ENCODE measurements around the gene NUP160.

The NUP160 gene

GRCh38 chr11:47857892-47858543 is 9.9 kb upstream of the NUP160 start:
- FAIRE-seq (peak; percentile 50), DNase-seq (ENCODE audit: insufficient read length) (no peak)
- TF ChIP-seq TAF1 (IDR thresholded peaks at IDR 0.05; ENCODE audit: borderline replicate concordance, low read depth, low read length): no peak
- TF ChIP-seq POLR2A (IDR thresholded peaks at IDR 0.05; ENCODE audit: low read depth, low read length): no peak
- no peak for TF ChIP-seq POLR2AphosphoS5 (IDR thresholded peaks at IDR 0.05; ENCODE audit: low read depth, low read length)

GRCh38 chr11:47857485-47857884 is 9.3 kb upstream of the NUP160 start:
- TF ChIP-seq TAF1 (IDR thresholded peaks at IDR 0.05; ENCODE audit: borderline replicate concordance, low read depth, low read length) (no peak), POLR2A (IDR thresholded peaks at IDR 0.05; ENCODE audit: low read depth, low read length) (no peak), POLR2AphosphoS5 (IDR thresholded peaks at IDR 0.05; ENCODE audit: low read depth, low read length) (no peak)
- no peak for FAIRE-seq
- DNase-seq (ENCODE audit: insufficient read length): no peak

DNA sequence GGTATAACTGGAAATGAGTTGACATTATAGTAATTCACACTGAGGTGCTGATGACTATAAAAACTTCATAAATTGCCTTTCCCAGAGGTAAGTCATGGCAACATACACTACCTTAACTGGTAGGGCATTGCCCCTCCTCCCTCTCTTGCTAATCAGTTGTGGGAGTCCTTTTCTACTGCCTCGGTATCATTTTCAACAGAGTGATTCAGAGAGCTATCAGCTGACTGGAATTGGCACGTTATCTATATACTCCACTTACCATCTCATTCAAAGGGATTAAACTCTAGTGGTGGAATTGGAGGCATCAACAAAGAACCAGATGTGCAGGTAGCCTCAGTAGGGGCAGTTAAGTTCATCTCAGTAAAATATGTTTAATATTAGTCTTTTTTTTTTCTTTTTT is 8.0 kb upstream of the NUP160 start:
- no peak for FAIRE-seq
- DNase-seq (ENCODE audit: insufficient read length): no peak
- TF ChIP-seq POLR2AphosphoS5 (IDR thresholded peaks at IDR 0.05; ENCODE audit: low read depth, low read length): no peak
- no peak for TF ChIP-seq TAF1 (IDR thresholded peaks at IDR 0.05; ENCODE audit: borderline replicate concordance, low read depth, low read length)
- no peak for TF ChIP-seq POLR2A (IDR thresholded peaks at IDR 0.05; ENCODE audit: low read depth, low read length)

- DNase-seq (ENCODE audit: insufficient read length): no peak
- FAIRE-seq: peak; percentile 48
- TF ChIP-seq POLR2A (IDR thresholded peaks at IDR 0.05; ENCODE audit: low read depth, low read length) (no peak), POLR2AphosphoS5 (IDR thresholded peaks at IDR 0.05; ENCODE audit: low read depth, low read length) (no peak), TAF1 (IDR thresholded peaks at IDR 0.05; ENCODE audit: borderline replicate concordance, low read depth, low read length) (no peak)
Measured at GRCh38 chr11:47854667-47855066, 6.5 kb upstream of the NUP160 start.

GRCh38 chr11:47852053-47852452 is 3.9 kb upstream of the NUP160 start:
- DNase-seq (ENCODE audit: insufficient read length) (no peak), FAIRE-seq (no peak)
- no peak for TF ChIP-seq POLR2A (IDR thresholded peaks at IDR 0.05; ENCODE audit: low read depth, low read length)
- TF ChIP-seq TAF1 (IDR thresholded peaks at IDR 0.05; ENCODE audit: borderline replicate concordance, low read depth, low read length): no peak
- TF ChIP-seq POLR2AphosphoS5 (IDR thresholded peaks at IDR 0.05; ENCODE audit: low read depth, low read length): no peak

- peak; percentile 85 for FAIRE-seq
- TF ChIP-seq POLR2A (IDR thresholded peaks at IDR 0.05; ENCODE audit: low read depth, low read length) (no peak), TAF1 (IDR thresholded peaks at IDR 0.05; ENCODE audit: borderline replicate concordance, low read depth, low read length) (no peak), POLR2AphosphoS5 (IDR thresholded peaks at IDR 0.05; ENCODE audit: low read depth, low read length) (no peak)
- no peak for DNase-seq (ENCODE audit: insufficient read length)
Measured at GRCh38 chr11:47850337-47850736, 2.2 kb upstream of the NUP160 start.

DNA sequence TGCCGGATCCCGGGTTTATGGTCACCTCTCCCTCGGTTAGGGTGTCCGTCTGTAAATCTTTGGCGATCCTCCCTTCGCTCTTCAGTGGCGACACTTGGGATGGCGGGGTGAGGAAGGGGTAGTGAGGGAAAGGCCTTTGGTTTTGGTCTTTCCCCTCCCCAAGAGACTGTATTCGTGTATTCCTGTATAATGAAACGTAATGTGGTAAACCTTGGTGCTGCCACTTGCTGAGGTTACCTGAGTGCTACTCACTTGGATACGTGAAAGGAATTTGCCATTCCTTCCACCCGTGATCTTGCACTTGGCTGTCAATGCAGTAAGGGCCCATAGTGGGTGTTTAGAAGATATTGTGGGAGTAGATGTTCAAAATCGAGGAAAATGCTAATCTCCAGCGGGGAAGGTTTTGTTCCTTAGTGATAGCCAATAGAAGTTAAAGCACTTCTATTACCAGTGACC is 578 bp upstream of the NUP160 start:
- DNase-seq (ENCODE audit: insufficient read length) (no peak), FAIRE-seq (no peak)
- TF ChIP-seq POLR2A (IDR thresholded peaks at IDR 0.05; ENCODE audit: low read depth, low read length): no peak
- TF ChIP-seq POLR2AphosphoS5 (IDR thresholded peaks at IDR 0.05; ENCODE audit: low read depth, low read length): no peak; the same call in 1 of the 2 replicates
- TF ChIP-seq TAF1 (IDR thresholded peaks at IDR 0.05; ENCODE audit: borderline replicate concordance, low read depth, low read length): no peak

- no peak for FAIRE-seq
- TF ChIP-seq POLR2A (IDR thresholded peaks at IDR 0.05; ENCODE audit: low read depth, low read length): no peak
- TF ChIP-seq POLR2AphosphoS5 (IDR thresholded peaks at IDR 0.05; ENCODE audit: low read depth, low read length): no peak
- no peak for TF ChIP-seq TAF1 (IDR thresholded peaks at IDR 0.05; ENCODE audit: borderline replicate concordance, low read depth, low read length)
- DNase-seq (ENCODE audit: insufficient read length): no peak
Measured at GRCh38 chr11:47847537-47847891, 636 bp downstream of the NUP160 start.

GRCh38 chr11:47846998-47847397 is 1.2 kb downstream of the NUP160 start:
- FAIRE-seq: no peak
- DNase-seq (ENCODE audit: insufficient read length): no peak
- TF ChIP-seq TAF1 (IDR thresholded peaks at IDR 0.05; ENCODE audit: borderline replicate concordance, low read depth, low read length) (no peak), POLR2AphosphoS5 (IDR thresholded peaks at IDR 0.05; ENCODE audit: low read depth, low read length) (no peak), POLR2A (IDR thresholded peaks at IDR 0.05; ENCODE audit: low read depth, low read length) (no peak)

GRCh38 chr11:47843361-47844055 is 4.6 kb downstream of the NUP160 start:
- TF ChIP-seq TAF1 (IDR thresholded peaks at IDR 0.05; ENCODE audit: borderline replicate concordance, low read depth, low read length): no peak
- no peak for TF ChIP-seq POLR2AphosphoS5 (IDR thresholded peaks at IDR 0.05; ENCODE audit: low read depth, low read length)
- DNase-seq (ENCODE audit: insufficient read length) (no peak), FAIRE-seq (no peak)

DNA sequence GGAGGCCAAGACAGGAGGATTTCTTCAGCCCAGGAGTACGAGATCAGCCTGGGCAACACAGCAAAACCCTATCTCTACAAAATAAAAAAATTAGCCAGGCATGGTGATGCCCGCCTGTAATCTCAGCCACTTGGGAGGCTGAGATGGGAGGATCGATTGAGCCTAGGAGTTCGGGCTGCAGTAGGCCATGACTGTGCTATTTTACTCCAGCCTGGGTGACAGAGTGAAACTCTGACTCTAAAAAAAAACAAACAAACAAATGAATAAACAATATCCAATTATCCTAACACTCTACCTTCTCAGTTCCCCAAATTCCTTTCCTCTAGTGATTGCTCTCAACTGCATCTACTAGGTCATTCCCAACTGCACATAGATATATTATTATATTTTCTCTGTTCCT is 5.4 kb downstream of the NUP160 start:
- TF ChIP-seq TAF1 (IDR thresholded peaks at IDR 0.05; ENCODE audit: borderline replicate concordance, low read depth, low read length) (no peak), POLR2AphosphoS5 (IDR thresholded peaks at IDR 0.05; ENCODE audit: low read depth, low read length) (no peak), POLR2A (IDR thresholded peaks at IDR 0.05; ENCODE audit: low read depth, low read length) (no peak)
- DNase-seq (ENCODE audit: insufficient read length): no peak

DNA sequence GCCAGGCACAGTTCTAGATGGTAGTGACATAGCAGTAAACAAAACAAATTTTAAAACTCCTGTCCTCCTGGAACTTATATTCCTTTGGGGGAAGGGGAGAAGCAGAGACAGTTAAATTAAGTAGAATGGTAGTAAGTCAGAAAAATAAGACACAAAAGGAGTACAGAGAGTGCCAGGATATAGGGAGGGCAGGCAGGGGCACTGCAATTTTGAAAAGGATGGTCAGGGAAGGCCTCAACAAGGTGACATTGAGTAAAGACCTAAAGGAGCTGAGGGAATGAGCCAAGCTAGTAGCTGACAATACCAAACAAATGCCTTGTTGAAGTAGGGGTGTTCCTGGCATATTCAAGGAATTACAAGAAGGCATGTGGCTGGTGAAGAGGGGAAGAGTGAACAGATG is 10.2 kb downstream of the NUP160 start:
- FAIRE-seq (no peak), DNase-seq (ENCODE audit: insufficient read length) (no peak)
- no peak for TF ChIP-seq TAF1 (IDR thresholded peaks at IDR 0.05; ENCODE audit: borderline replicate concordance, low read depth, low read length)
- TF ChIP-seq POLR2AphosphoS5 (IDR thresholded peaks at IDR 0.05; ENCODE audit: low read depth, low read length): peak; percentile 56; the same call in 1 of the 2 replicates

More for the DNA sequence above, 5.4 kb downstream of the NUP160 start:
- no peak for FAIRE-seq

Data from GM12892 (cell line).